RWPE1 (cell line): Measurements from ENCODE around the gene KIF6.

Experiments used
- CTCF ChIA-PET: fragments of 350-600 bp; sonication (Branson Sonifier 250); formaldehyde crosslinking; extraction: SDS; loops from one replicate; lab custom pipeline; 2021; lab: Yijun Ruan, JAX
- POLR2A ChIA-PET: fragments of 400-600 bp; formaldehyde crosslinking; extraction: SDS; loops from one replicate; lab custom pipeline; 2020; ENCODE audit warnings: antibody characterized with exemption; ENCODE audit not compliant: low non-redundant PET; lab: Yijun Ruan, JAX
- DNase-seq: peaks from one replicate; pipeline ENCODE4 v3.0.0; 2012; ENCODE audit warnings: low spot score
- H3K27ac ChIP-seq: fragments of 450-650 bp; 2 replicates; pipeline ENCODE4 v1.5.1; 2017
- TF ChIP-seq, protein P1 (sequence below): fragments of 450-650 bp; conservative IDR thresholded peaks from 2 replicates; pipeline ENCODE4 v1.5.1; 2017; ENCODE audit warnings: low read depth, mild to moderate bottlenecking

The KIF6 gene

DNA sequence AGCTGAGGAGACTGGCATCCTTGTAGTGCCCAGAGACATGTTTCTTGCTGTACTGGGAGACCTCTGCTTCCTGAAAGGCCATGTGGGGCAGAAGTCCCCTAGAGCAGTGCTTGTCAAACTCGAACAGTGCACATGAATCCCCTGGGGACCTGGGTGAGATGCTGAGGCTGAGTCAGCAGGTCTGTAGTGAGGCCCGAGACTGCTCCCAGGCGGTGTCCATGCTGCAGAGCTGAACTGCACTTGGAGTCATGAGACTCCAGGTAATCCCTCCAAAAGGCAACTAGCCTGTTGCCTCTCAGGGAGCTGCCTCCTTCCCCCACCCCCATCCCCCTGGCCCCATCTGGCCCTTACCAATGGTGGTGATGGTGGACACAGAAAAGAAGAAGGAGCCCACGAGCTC, 414.7 kb downstream of the KIF6 start:
- H3K27ac ChIP-seq, result no peak overlapping the region
- CTCF ChIA-PET, result interaction anchor here (0.6 to 1.9 kb wide), 8 partner anchors 9 to 526 kb away, joined by 3 to 14 read pairs (median 3); no protein-coding TSS in a partner anchor
- DNase-seq, result no peak
- POLR2A ChIA-PET, result no interaction called here
- TF ChIP-seq, protein P1, sequence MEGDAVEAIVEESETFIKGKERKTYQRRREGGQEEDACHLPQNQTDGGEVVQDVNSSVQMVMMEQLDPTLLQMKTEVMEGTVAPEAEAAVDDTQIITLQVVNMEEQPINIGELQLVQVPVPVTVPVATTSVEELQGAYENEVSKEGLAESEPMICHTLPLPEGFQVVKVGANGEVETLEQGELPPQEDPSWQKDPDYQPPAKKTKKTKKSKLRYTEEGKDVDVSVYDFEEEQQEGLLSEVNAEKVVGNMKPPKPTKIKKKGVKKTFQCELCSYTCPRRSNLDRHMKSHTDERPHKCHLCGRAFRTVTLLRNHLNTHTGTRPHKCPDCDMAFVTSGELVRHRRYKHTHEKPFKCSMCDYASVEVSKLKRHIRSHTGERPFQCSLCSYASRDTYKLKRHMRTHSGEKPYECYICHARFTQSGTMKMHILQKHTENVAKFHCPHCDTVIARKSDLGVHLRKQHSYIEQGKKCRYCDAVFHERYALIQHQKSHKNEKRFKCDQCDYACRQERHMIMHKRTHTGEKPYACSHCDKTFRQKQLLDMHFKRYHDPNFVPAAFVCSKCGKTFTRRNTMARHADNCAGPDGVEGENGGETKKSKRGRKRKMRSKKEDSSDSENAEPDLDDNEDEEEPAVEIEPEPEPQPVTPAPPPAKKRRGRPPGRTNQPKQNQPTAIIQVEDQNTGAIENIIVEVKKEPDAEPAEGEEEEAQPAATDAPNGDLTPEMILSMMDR, result no peak

DNA sequence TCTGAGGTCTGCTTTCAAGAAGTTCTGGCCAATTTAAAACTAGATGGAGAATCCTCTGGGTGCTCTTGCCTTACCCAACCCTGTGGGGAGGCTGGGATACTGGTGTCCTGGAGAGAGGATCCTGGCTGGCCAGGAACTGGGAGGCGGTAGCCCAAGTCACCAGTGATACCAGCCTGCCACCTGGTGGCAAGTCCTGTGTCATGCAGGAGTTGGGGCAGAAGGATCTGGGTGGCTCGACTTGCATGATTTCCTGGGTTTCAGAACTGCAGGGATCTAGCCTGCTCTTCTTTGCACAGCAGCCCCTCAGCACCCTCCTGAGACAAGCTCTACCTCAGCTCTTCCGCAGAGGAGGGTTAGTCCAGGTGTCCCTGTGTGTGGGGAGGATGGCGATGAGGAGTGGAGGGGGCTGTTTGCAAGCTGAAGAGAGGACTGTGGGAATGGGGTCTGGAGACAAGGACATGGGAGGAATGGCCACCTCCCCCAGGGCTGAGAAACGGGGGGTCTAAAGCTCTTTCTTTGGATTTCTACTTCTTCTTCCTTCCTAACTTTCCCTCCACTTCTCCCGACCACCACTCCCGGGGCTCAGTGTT, 415.2 kb downstream of the KIF6 start:
- DNase-seq, result peak; percentile 81
- TF ChIP-seq, protein P1, result peak; percentile 84
- CTCF ChIA-PET, result interaction anchor here (0.6 to 1.9 kb wide), 8 partner anchors 9 to 526 kb away, joined by 3 to 14 read pairs (median 3); no protein-coding TSS in a partner anchor

DNA sequence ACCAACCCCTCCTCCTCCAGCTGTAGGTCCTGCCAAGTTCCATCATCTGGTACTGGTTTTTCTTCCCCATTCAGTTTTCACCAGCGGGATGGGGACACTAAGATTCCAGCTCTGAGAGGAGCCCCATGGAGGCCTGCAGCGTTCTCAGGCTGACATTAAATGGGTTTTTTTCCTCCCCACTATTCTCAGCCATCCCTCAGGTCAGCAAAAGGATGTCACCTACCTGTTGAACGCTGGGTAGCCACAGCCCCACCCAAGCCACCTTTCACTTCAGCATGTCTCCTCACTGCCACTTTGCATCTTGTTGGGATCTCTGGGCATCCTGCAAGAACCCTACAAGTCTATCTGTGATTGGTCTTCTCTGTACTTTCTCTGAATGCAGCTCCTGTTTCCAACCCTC, 417.7 kb downstream of the KIF6 start:
- CTCF ChIA-PET, result interaction anchor here (7.6 kb wide), 1 partner anchor 141 kb away, joined by 116 read pairs; no protein-coding TSS in a partner anchor
- POLR2A ChIA-PET, result no interaction called here
- H3K27ac ChIP-seq, result no peak overlapping the region
- no peak for DNase-seq
- TF ChIP-seq, protein P1, result no peak

More for the DNA sequence above, 415.2 kb downstream of the KIF6 start:
- POLR2A ChIA-PET, result no interaction called here
- H3K27ac ChIP-seq, result no peak overlapping the region

DNA sequence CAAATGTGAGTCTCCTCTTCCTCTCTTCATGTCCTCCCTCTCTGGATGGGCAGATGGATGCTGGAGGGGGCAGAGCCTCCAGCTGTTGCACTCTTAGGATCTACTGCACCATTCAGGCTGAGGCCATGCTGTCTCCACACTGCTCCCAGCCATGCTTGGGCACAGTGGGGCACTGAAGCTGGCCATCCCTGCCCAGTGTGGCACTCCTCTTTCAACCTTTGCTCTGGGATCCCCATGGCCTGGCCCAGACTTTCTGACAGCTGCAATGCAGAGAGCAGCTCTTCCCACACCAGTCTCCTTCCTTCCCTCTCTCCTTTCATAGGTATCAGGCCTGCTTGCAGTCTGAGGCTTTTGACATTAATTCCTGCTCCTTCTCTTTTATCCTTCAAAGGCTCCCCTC, 420.3 kb downstream of the KIF6 start:
- ChIA-PET CTCF (interaction anchor here (1.2 to 7.6 kb wide), 3 partner anchors 138 to 433 kb away, joined by 3 to 116 read pairs (median 3); no protein-coding TSS in a partner anchor), POLR2A (no interaction called here)
- H3K27ac ChIP-seq, result no peak overlapping the region

DNA sequence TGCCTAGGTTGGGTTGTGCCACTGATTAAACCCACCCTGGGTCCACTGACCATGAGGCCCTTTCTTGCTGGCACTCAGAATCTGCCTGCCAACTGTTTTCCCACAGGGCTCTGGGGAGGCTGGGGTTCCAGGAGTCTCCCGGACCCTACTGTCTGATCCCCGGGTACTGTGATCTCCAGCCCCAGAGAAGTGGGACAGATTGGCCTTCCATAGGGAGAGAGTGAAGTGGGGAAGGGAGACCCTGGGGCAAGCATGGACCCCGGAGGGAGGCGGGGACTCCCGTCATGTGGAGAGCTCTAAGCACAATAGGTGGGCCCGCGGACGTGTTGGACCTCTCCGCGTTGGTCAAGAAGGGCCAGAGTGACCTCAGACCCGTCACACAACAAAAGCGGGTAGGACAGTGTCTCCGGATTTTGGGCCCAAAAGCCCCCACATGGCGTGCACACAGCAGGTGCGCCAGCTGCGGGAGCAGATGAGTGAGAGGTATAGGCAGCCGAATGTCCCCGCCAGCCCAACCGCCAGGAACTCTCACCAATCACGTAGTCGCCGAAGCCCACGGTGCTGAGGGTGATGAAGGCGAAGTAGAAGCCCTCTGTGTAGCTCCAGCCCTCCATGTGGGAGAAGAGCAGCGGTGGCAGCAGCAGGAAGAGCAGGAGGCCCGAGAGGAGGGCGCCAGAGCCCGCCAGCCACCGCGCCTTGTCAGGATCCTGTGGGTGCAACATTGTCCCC, 421.6 kb downstream of the KIF6 start:
- ChIA-PET POLR2A (no interaction called here), CTCF (interaction anchor here (0.6 to 7.6 kb wide), 10 partner anchors 27 to 331 kb away, joined by 3 to 116 read pairs (median 4); no protein-coding TSS in a partner anchor)
- TF ChIP-seq, protein P1, result peak; percentile 44
- H3K27ac ChIP-seq, result no peak overlapping the region
- DNase-seq, result no peak

More for the DNA sequence above, 420.3 kb downstream of the KIF6 start:
- DNase-seq, result no peak
- TF ChIP-seq, protein P1, result no peak

DNA sequence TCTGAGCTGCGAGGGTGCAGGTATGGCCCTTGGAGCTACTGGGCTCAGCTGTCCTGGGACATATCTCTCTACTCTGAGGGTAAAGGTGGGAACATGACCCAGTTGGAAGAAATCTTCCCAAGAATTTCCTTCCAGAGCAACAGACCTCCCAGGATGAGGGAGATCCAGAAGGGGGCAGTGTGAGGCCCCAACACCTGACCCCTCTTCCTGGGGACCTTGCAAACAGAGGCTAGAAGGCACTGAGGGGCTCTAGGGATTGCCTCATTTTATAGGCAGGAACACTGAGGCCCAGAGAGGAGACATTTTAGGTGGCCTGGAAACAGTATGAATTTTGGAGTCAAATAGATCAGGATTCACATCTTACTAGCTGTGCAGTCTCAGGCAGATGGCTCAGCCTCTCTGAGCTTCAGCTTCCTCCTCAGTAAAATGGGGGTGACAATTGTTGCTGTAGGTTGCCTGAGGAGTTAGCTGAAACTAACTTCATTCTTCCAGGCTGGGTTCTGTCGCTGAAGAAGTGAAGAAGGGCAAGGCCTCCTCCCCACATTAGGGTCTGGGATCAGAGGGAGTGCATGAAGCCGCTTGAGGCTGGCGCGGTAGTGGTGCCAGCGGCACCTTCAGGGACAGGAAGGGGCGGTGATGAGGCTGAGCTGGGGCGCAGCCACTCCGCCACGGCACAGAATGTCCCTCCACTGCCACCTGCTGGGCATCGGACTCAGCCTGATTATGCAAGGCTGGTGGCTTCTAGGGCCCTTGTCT, 422.4 kb downstream of the KIF6 start:
- CTCF ChIA-PET, result interaction anchor here (0.6 to 7.6 kb wide), 22 partner anchors 12 to 1213 kb away, joined by 3 to 116 read pairs (median 3); no protein-coding TSS in a partner anchor
- TF ChIP-seq, protein P1, result peak; percentile 88
- POLR2A ChIA-PET, result no interaction called here
- no peak overlapping the region for H3K27ac ChIP-seq
- peak; percentile 85 for DNase-seq
